Astrocyte (in vitro differentiated cells and primary cell): ENCODE measurements around the gene ZKSCAN1.

Experiments used
- CTCF ChIP-seq: IDR thresholded peaks from 2 replicates; pipeline ENCODE4 v1.5.1; 2011; ENCODE audit warnings: low read depth, mild to moderate bottlenecking, inconsistent platforms, low read length, moderate library complexity; ENCODE audit not compliant: insufficient read depth
- EZH2 ChIP-seq: IDR thresholded peaks from 2 replicates; pipeline ENCODE4 v1.6.1; 2012; ENCODE audit warnings: mild to moderate bottlenecking, low read length, inconsistent platforms; ENCODE audit not compliant: insufficient read depth

- no peak for TF ChIP-seq CTCF
- no peak for TF ChIP-seq EZH2
Measured at GRCh38 chr7:100069991-100070390, 54.6 kb downstream of the ZKSCAN1 start.
